Natural killer cell (primary cell): Measurements from ENCODE around the gene DDX60. TPM values are rescaled to one million over a fixed set of nuclear protein-coding genes. Genes with fewer than 3 reads are reported as not detected.
"Not testable (repeated sequence)": the region's sequence is repeated elsewhere in the genome, so short reads cannot be mapped to it uniquely, and the experiment has no call there.

Experiments used
- ATAC-seq, 3 donors: fragments of 150-1000 bp in 2 of 3; fragments of 200-7000 bp in 1 of 3; cut with Tn5 transposase; 1 replicate in 1 of 3; 2 replicates in 2 of 3; pipeline ENCODE4 v1.10.0; 2021; ENCODE audit warnings: mild to moderate bottlenecking in 2 of 3, moderate library complexity in 2 of 3
- DNase-seq, 2 donors: peaks; one replicate each; pipeline versions ENCODE4 v3.0.0 to v3.0.0-alpha.2; 2013 to 2021; ENCODE audit warnings: mixed read lengths in 1 of 2
- H3K27ac ChIP-seq: one replicate; pipeline ENCODE4 v1.5.1; 2013; ENCODE audit warnings: mild to moderate bottlenecking, low read length
- H3K27me3 ChIP-seq: one replicate; pipeline ENCODE4 v1.6.1; 2013; ENCODE audit warnings: low read length; ENCODE audit not compliant: control insufficient read depth, insufficient read depth
- H3K36me3 ChIP-seq: one replicate; pipeline ENCODE4 v1.6.1; 2013; ENCODE audit warnings: low read length; ENCODE audit not compliant: control insufficient read depth, insufficient read depth
- H3K4me1 ChIP-seq: one replicate; pipeline ENCODE4 v1.6.1; 2013; ENCODE audit warnings: low read length; ENCODE audit not compliant: control insufficient read depth, insufficient read depth
- H3K4me3 ChIP-seq: one replicate; pipeline ENCODE4 v1.5.1; 2013; ENCODE audit warnings: low read length
- H3K9me3 ChIP-seq: one replicate; pipeline ENCODE4 v1.6.1; 2013; ENCODE audit warnings: low read length; ENCODE audit not compliant: control insufficient read depth, insufficient read depth
- H3K27ac Mint-ChIP-seq, 2 donors: one replicate each; pipeline ENCODE4 v1.8.0; 2022; ENCODE audit warnings: mild to moderate bottlenecking in 2 of 2, mixed read lengths in 2 of 2, moderate library complexity in 1 of 2
- H3K27me3 Mint-ChIP-seq, 2 donors: one replicate each; pipeline ENCODE4 v1.8.0; 2022; ENCODE audit warnings: low read depth in 2 of 2, mixed read lengths in 2 of 2
- H3K36me3 Mint-ChIP-seq: one replicate; pipeline ENCODE4 v1.8.0; 2022; ENCODE audit warnings: mixed read lengths
- H3K4me1 Mint-ChIP-seq, 2 donors: one replicate each; pipeline ENCODE4 v1.8.0; 2022; ENCODE audit warnings: mixed read lengths in 2 of 2
- H3K4me3 Mint-ChIP-seq: one replicate; pipeline ENCODE4 v1.8.0; 2022; ENCODE audit warnings: mild to moderate bottlenecking, moderate library complexity, mixed read lengths
- H3K9me3 Mint-ChIP-seq, 2 donors: one replicate each; pipeline ENCODE4 v1.8.0; 2022; ENCODE audit warnings: mixed read lengths in 2 of 2
- WGBS: methylation state at CpG from one replicate; pipeline ENCODE4 v1.1.7; 2013; ENCODE audit warnings: missing lambda C conversion rate; ENCODE audit not compliant: insufficient coverage; 5-methylcytosine and 5-hydroxymethylcytosine counted together
- intact Hi-C: fragments of 100-400 bp; cut with micrococcal nuclease; formaldehyde crosslinking; loops from one replicate; pipeline ENCODE4 v1.14.2; 2022
- total RNA-seq, 4 donors: library from RNA; stranded (reverse); fragments of 120-200 nt in 1 of 4; gene quantifications; one replicate each; pipeline versions ENCODE4 v1.2.3 to v1.2.4, GENCODE V29; 2013 to 2022
- TF ChIP-seq, protein P1 (sequence below): fragments of 200-600 bp; IDR thresholded peaks from one replicate; pipeline ENCODE4 v1.8.0; 2022; ENCODE audit warnings: antibody characterized with exemption

The DDX60 gene
- total RNA-seq, 3 donors from 2014 or later (not counting 1 experiment from before 2014, with no cell fraction given): 29.4 to 37.2 (median 31.5) TPM

DNA sequence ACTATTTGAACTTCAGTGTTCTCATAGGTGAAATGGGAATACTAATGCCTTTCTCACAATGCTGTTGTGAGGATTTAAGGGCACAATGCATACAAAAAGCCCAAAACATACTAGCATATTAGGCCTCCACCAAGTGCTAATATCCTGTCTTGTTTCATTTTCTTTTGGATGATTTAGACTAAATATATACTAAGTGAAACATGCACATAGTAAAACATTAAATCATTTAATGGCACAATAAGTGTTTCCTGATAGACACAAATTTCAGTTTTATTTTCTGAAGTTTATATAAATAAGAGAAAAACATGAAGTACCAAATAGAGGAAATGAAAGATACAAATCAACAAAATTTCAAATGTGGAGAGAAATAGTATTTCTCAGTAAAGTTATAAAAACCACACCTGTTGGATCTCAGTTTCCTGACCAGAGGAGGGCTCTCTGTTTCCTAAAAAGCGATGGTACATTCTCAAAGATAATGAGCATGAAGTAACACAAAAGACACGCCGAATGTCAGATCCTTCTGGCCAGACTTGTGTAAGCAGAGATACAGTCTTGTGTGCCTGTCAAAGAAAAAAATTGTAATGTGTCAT lies 25.1 kb downstream of the DDX60 start:
- H3K9me3 Mint-ChIP-seq: no peaks in the 10 kb centered on the region
- 100% methylated on average over 3 of the region's 3 CpGs for WGBS
- Histone ChIP-seq H3K4me3 (no peak overlapping the region), H3K27me3 (no peaks in the 10 kb centered on the region), H3K36me3 (peaks cover 43% of the 10 kb centered on the region), H3K4me1 (no peaks in the 10 kb centered on the region), H3K9me3 (no peaks in the 10 kb centered on the region), H3K27ac (no peak overlapping the region)
- H3K4me3 Mint-ChIP-seq: no peak overlapping the region
- H3K4me1 Mint-ChIP-seq: peaks cover 0 to 5% of the 10 kb centered on the region in 2 donors
- no peaks in the 10 kb centered on the region for H3K36me3 Mint-ChIP-seq
- DNase-seq (no peak), ATAC-seq (no peak)
- no peak overlapping the region for H3K27ac Mint-ChIP-seq
- TF ChIP-seq, protein P1, sequence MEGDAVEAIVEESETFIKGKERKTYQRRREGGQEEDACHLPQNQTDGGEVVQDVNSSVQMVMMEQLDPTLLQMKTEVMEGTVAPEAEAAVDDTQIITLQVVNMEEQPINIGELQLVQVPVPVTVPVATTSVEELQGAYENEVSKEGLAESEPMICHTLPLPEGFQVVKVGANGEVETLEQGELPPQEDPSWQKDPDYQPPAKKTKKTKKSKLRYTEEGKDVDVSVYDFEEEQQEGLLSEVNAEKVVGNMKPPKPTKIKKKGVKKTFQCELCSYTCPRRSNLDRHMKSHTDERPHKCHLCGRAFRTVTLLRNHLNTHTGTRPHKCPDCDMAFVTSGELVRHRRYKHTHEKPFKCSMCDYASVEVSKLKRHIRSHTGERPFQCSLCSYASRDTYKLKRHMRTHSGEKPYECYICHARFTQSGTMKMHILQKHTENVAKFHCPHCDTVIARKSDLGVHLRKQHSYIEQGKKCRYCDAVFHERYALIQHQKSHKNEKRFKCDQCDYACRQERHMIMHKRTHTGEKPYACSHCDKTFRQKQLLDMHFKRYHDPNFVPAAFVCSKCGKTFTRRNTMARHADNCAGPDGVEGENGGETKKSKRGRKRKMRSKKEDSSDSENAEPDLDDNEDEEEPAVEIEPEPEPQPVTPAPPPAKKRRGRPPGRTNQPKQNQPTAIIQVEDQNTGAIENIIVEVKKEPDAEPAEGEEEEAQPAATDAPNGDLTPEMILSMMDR: no peak
- intact Hi-C loops: no loop called here
- H3K27me3 Mint-ChIP-seq: no peaks in the 10 kb centered on the region

DNA sequence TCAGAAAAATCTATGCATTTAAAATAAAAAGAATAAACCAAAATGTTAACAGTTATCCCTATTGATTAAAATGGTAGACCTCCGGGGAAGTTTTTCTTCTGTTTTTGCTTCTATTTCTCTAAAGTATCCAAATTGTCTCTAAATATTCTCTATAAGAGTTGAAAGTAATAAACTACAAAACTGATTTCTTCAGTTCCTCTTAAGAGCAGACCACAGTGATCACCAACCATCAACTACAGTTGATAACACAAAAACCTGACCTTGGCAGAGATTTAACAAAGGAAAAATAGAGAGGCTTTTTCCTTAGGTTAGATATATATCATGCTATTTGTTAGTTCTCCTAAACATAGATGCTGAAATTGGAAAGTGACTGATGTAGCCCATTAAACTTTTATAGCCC lies 27.3 kb downstream of the DDX60 start:
- DNase-seq: no peak
- WGBS: no CpG with 5 or more reads among the region's 1 CpG
- H3K27me3 ChIP-seq: no peaks in the 10 kb centered on the region
- ATAC-seq: no peak
- Mint-ChIP-seq H3K36me3 (no peaks in the 10 kb centered on the region), H3K27me3 (no peaks in the 10 kb centered on the region), H3K27ac (no peak overlapping the region), H3K9me3 (no peaks in the 10 kb centered on the region), H3K4me1 (peaks cover 0 to 5% of the 10 kb centered on the region in 2 donors), H3K4me3 (no peak overlapping the region)
- no peaks in the 10 kb centered on the region for H3K4me1 ChIP-seq
- intact Hi-C loops: no loop called here
- no peak overlapping the region for H3K27ac ChIP-seq
- H3K9me3 ChIP-seq: no peaks in the 10 kb centered on the region
- TF ChIP-seq, protein P1: no peak
- peaks cover 48% of the 10 kb centered on the region for H3K36me3 ChIP-seq
- no peak overlapping the region for H3K4me3 ChIP-seq

- H3K4me3 ChIP-seq, H3K4me3 Mint-ChIP-seq, H3K27me3 Mint-ChIP-seq, H3K4me1 ChIP-seq, H3K36me3 Mint-ChIP-seq, intact Hi-C loops, H3K27me3 ChIP-seq, H3K4me1 Mint-ChIP-seq, ATAC-seq, H3K27ac ChIP-seq, H3K27ac Mint-ChIP-seq, H3K9me3 Mint-ChIP-seq, DNase-seq, H3K9me3 ChIP-seq: not testable (repeated sequence)
- H3K36me3 ChIP-seq: peaks cover 61% of the 10 kb centered on the region
- no CpG with 5 or more reads among the region's 1 CpG for WGBS
These were observed 32.7 kb downstream of the DDX60 start for GRCh38 chr4:168285850-168286249.

GRCh38 chr4:168279556-168279955 lies 39.0 kb downstream of the DDX60 start:
- ATAC-seq (no peak), DNase-seq (no peak)
- intact Hi-C loops: no loop called here
- Histone ChIP-seq H3K4me1 (no peaks in the 10 kb centered on the region), H3K9me3 (no peaks in the 10 kb centered on the region), H3K27ac (no peak overlapping the region), H3K4me3 (no peak overlapping the region), H3K27me3 (no peaks in the 10 kb centered on the region), H3K36me3 (peaks cover 84% of the 10 kb centered on the region)
- TF ChIP-seq, protein P1: no peak
- Mint-ChIP-seq H3K4me3 (no peak overlapping the region), H3K4me1 (no peaks in the 10 kb centered on the region), H3K36me3 (peaks cover 48% of the 10 kb centered on the region), H3K27me3 (no peaks in the 10 kb centered on the region), H3K9me3 (no peaks in the 10 kb centered on the region), H3K27ac (no peak overlapping the region)
- 90% methylated on average over 2 of the region's 2 CpGs for WGBS
